ENCODE data around the gene OR2T34.
"Not testable (repeated sequence)": the region's sequence is repeated elsewhere in the genome, so short reads cannot be mapped to it uniquely, and the experiment has no call there.

OR2T34 gene

GRCh38 chr1:248574657-248575056 is at the start of gene OR2T34:
Gene OR2T34 (minus strand): TSS chr1:248574757. CDS start chr1:248574757, 0 bp downstream.
- not testable (repeated sequence) for DNase-seq

GRCh38 chr1:248622570-248623001 is 48.0 kb upstream of the OR2T34 start:
- DNase-seq, result no peak

- no peak for DNase-seq
Measured at GRCh38 chr1:248621770-248622169, 47.2 kb upstream of the OR2T34 start.

GRCh38 chr1:248618878-248619277 is 44.3 kb upstream of the OR2T34 start:
- DNase-seq, result no peak

- DNase-seq, result no peak
Measured at GRCh38 chr1:248618119-248618518, 43.6 kb upstream of the OR2T34 start.

- no peak for DNase-seq
Measured at GRCh38 chr1:248613742-248614141, 39.2 kb upstream of the OR2T34 start.

- DNase-seq, result no peak
Measured at GRCh38 chr1:248611883-248612414, 37.4 kb upstream of the OR2T34 start.

- no peak for DNase-seq
Measured at GRCh38 chr1:248610301-248610700, 35.7 kb upstream of the OR2T34 start.

GRCh38 chr1:248599396-248599795 is 24.8 kb upstream of the OR2T34 start:
- no peak for DNase-seq

GRCh38 chr1:248597589-248597988 is 23.0 kb upstream of the OR2T34 start, which contains the start of gene OR2T10:
Gene OR2T10 (minus strand): TSS chr1:248597700. CDS start chr1:248593768, 3,932 bp downstream.
- DNase-seq, result no peak

GRCh38 chr1:248596615-248597014 is 22.1 kb upstream of the OR2T34 start:
- DNase-seq, result no peak

GRCh38 chr1:248593226-248593625 is 18.7 kb upstream of the OR2T34 start:
- DNase-seq, result no peak

- no peak for DNase-seq
Measured at GRCh38 chr1:248592655-248593054, 18.1 kb upstream of the OR2T34 start.

- no peak for DNase-seq
Measured at GRCh38 chr1:248590055-248590454, 15.5 kb upstream of the OR2T34 start.

- no peak for DNase-seq
Measured at GRCh38 chr1:248589334-248589733, 14.8 kb upstream of the OR2T34 start.

- no peak for DNase-seq
Measured at GRCh38 chr1:248585266-248585665, 10.7 kb upstream of the OR2T34 start.

- no peak for DNase-seq
Measured at GRCh38 chr1:248576260-248576980, 1.9 kb upstream of the OR2T34 start.

GRCh38 chr1:248573856-248574255 is 701 bp downstream of the OR2T34 start:
- DNase-seq, result not testable (repeated sequence)

GRCh38 chr1:248572049-248572448 is 2.5 kb downstream of the OR2T34 start:
- DNase-seq, result not testable (repeated sequence)

GRCh38 chr1:248570811-248571210 is 3.7 kb downstream of the OR2T34 start:
- DNase-seq, result not testable (repeated sequence)

GRCh38 chr1:248569049-248569448 is 5.5 kb downstream of the OR2T34 start:
- not testable (repeated sequence) for DNase-seq

- not testable (repeated sequence) for DNase-seq
Measured at GRCh38 chr1:248565530-248566373, 8.8 kb downstream of the OR2T34 start.

GRCh38 chr1:248562672-248563071 is 11.9 kb downstream of the OR2T34 start, which contains the start of gene OR2T29:
Gene OR2T29 (minus strand): TSS chr1:248562772. CDS start chr1:248559491, 3,281 bp downstream.
- DNase-seq, result not testable (repeated sequence)
